ENCODE results near the gene NXNL2.

NXNL2 gene

DNA sequence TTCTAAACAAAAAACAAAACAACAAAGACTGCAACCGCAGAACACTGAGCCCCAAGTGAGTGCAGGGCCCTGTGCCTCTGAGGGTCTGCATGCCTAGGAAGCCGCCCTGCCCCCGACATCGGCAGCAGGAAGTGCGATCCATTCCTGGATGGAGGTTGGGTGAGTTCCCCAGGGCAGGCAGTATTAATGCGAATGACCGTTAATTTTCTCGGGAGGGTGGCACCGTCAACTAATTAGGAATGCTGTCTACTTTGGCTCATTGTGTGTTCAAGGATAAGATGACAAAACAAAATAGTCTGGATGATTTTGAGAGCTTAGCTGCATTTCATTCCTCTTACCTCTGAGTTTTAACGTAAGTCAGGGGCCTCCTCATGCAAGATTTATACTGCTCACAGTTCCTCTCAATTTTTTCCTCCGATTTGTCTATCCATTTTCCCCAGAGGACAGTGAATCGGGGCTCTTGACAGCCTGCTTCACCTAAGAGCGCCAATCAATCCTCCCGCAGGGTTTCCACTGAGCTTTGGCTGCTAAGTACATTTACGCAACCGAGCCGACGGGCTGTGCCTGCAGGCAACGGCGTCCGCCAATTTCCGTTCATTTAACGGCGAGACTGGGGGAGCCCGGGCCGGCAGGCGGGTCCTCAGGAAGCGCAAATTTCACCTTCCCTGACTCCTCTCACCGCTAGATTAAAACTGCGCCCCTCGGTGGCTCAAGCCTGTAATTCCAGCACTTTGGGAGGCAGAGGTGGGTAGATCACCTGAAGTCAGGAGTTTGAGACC lies 2.9 kb upstream of the NXNL2 start:
- no peak for DNase-seq (ENCODE audit: low read depth)

DNA sequence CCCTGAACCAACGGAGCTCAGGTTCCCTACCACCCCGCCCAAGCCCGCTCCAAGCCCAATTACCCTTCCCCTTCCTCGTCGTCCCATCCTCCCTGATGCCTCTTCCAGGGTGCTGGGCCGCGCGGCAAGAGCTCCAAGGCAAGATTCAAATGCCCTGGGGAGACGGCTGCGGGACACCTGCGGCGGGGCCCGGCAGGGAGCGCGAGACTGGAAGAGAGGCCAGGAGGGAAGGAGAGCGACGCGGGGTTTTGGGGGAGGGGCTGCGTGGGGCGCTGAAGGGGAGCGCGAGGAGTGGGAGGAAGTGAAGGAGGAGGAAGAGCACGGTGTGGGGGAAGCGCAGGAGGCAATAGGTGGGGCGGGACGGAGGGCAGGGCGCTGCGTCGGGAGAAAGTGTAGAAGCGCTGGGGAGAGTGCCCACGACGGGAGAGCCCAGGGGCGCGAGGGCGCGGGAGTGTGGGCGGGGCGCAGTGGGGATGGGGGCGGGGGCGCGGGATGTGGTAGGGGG lies 975 bp upstream of the NXNL2 start:
- DNase-seq (ENCODE audit: low read depth) = peak; percentile 32

DNA sequence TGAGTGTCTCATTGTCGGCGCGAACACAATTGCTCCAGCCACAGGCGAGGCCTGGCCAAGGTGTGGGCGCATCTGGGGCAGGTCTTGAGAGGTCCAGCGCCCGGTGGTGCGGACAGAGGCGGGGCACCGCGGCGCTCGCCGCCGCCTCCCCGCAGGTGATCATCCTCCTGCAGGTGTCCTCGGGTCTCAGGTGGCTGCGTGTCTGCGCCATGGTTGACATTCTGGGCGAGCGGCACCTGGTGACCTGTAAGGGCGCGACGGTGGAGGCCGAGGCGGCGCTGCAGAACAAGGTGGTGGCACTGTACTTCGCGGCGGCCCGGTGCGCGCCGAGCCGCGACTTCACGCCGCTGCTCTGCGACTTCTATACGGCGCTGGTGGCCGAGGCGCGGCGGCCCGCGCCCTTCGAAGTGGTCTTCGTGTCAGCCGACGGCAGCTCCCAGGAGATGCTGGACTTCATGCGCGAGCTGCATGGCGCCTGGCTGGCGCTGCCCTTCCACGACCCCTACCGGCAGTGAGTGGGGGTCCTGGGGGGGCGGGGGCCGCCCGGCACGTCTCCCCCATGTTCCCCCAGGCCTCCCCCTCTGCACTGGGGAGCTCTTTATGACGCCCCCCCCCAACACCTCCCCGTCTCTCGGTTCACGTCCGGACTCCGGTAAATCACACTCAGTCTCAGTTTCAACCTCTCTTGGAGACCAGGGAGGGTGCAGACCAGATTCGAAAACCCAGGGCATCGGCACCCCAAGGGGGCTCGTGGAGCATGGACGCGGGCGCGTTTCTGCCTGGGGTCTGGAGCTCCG lies 446 bp downstream of the NXNL2 start:
- no peak for DNase-seq (ENCODE audit: low read depth)

DNA sequence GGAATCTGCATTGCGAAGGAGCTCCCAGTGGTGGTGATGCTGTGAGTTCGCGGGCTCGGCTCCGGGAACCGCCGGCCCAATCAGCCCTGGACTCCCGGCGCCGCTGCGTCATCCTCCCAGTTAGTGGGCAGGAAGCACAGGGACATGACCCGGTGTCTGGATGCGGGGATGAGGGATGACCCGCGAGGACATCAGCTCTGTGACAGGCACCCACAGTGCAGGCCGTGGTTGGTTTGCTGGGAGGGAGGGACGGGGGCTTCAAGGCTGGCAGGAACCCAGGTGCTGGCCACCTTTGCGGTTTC lies 996 bp downstream of the NXNL2 start:
- no peak for DNase-seq (ENCODE audit: low read depth)

DNA sequence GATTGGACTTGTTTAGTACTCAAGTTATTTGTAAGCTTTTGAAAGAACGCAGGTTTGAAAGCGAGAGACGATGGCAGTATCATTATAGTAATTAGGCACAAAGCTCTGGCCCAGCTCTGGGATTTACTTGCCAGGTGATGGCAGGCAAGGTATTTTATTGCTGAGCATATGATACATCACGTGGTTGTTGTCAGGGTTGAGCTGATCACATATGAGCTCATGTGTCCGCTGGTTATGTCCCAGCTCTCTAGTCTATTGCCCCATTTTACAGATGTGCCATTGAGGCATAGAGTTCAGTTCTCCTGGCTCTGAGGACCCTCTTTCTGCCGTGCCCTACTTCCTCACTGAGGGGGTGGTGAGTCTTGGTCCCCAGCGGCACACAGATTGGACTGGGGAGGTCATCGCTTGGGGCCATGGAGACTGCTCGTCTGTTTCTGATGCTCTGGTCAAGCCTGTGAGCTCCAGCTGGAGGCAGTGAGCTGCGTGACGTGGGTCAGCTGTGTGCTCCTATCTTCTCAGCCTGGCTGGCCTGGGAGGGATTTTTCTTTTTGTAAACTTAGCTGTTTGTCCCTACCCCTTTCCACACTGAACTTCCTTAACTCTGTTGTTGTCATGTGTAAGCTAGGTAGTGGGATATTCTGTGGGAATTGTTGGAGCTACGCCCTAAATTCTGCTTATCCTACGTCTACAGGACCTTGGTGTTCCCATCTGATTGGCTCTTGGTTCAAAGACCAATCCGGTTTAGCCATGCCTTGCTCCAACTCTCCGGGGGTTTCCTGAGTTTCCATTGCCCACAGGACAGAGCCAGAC lies 2.2 kb downstream of the NXNL2 start:
- no peak for DNase-seq (ENCODE audit: low read depth)

DNA sequence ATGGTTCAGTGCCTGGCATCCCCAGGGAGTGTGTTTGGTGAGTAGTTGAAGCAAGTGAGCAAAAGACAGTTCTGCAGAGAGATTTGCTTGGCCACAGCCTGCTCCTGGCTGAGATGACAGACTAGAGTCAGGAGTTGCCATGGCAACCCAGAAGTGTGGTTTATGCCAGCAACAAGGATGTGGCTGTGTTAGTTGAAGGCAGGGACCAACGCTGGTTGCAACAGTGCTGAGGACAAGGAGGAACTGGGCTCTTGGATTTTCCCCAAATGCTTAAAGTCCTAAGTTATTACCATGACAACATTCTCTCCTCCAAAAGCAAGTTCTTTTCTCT lies 2.7 kb downstream of the NXNL2 start:
- peak; percentile 24 for DNase-seq (ENCODE audit: low read depth)

DNA sequence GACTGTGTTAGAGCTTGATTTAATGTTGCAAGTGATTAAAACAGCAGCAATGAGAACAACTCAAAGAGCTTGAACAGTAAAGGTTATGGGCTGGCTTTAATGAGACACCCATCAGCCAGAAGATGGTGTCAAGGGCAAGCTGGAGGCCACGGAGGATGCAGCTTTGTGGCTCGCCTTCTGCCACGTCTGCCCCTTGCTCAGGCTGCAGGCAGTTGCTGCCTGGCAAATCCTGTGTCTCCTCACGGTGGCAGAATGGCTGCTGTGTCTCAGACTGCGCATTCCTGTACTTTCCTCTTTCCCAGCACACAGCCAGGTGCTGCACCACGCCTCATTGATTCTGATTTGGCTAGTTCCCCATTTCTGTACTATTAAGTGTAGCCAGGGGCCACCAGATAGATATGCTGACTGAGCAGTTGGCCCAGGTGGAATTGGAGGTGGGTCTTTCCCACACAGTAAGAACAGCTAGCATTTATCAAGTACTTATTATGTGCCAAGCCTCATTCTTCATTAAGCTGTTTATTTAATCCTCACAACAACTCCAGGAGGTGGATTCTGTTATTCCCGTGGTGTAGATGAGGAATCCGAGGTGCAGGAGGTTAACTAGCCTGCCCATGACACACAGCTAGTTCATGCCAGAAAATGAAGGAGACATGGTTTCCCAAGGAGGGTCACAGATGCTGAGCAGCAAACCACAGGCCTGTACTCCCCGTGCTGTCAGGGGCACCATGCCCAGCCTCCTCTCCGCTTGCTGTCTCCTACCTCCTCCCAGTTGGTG lies 3.5 kb downstream of the NXNL2 start:
- no peak for DNase-seq (ENCODE audit: low read depth)

DNA sequence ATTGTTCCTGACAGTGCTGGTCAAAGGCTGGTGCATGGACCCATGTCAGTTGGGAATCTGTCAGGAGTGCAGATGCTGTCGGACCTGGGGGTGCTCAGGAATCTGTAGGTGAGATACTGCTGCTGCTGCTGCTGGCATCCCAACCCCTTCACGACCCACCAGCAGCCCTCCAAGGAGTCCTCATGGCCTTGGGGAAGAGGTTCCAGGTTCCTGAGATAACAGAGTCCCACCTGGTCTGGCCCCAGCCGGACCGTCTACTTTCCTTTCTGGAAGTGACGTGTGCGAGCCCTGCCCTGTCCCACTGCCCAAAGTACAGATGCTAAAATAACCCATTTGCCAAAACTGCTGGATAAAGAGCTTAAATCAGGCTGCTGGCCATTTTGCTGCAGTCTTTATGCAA lies 4.3 kb downstream of the NXNL2 start:
- no peak for DNase-seq (ENCODE audit: low read depth)

DNA sequence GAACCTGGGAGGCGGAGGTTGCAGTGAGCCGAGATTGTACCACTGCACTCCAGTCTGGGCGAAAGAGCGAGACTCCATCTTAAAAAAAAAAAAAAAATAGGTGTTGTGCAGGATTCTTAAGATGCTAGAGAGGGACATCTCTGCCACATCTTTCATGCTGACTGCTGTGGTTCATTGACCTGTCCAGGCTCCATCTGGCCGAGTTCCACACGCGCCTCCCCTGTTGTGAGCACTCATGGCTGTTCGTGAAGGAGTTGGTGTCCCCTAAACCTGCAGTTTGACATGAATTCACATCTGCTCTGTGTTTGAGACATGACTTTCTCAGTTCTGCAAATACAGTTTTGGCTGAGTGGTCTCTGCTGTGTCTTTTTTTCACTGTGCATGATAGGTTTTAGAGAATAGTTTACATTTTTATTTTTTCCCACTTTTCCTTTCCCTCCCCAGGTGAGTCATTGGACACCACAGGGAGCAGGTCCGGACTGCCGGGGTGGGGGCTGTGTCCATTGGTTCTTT lies 5.3 kb downstream of the NXNL2 start:
- DNase-seq (ENCODE audit: low read depth) = no peak

DNA sequence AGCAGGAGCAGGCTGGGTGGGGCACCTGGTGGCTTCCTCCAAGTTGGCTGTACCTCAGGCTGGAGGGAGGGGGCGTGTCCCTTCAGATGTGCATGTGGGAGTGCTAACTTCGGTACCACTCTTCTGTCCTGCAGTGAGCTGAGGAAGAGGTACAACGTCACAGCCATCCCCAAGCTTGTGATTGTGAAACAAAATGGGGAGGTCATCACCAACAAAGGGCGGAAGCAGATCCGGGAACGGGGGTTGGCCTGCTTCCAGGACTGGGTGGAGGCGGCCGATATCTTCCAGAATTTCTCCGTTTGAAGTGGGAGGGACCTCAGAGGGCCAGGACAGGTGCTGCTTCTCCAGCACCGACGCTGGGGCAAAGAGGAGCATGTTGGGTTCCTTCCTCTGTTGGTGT lies 9.3 kb downstream of the NXNL2 start:
- DNase-seq (ENCODE audit: low read depth) = no peak

DNA sequence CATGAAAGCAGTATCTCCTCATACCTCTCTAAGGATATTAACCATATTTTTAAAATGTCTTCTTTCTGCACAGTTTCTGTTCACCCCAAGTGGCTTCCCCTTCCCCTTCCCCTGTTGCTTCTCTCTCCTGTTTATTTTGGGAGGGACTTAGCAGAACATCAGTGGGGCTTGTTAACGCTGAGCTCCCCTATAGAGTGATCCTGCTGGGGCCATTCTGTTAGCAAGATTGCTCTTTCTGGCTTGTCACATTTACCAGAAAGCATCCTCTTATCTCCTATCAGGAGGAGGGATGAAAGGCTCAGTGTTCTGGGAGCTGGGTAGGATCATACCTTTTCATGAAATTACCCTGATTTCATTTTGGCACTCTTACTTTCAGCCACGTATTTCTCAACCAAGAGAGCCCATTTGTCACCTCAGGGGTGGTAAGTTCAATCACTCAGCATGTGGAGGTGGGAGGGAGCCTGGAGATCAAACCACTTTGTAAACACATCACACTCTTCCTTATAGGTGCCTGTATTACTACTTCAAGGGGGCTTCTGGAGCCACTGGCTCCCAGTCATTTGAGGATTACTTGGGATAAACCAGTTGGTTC lies 16.7 kb downstream of the NXNL2 start:
- DNase-seq (ENCODE audit: low read depth) = no peak

DNA sequence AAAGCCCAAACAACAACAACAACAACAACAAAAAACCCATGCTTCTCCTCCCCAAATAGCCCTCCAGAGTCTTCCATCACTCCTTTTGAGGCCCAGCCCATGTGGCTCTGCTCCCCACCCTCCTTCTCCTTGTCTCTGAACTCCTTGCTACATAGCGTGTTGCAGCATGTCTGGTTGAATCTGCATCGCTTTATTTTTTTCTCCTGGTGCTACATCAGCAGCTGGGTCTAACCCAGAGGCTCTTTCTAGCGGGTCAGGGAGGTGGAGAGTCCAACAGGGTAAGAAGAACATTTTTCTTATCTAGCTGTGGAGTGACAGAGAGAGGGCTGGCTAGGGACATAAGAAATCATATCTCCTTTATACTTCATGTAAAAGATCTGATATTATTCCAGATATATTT lies 18.4 kb downstream of the NXNL2 start:
- DNase-seq (ENCODE audit: low read depth) = no peak

DNA sequence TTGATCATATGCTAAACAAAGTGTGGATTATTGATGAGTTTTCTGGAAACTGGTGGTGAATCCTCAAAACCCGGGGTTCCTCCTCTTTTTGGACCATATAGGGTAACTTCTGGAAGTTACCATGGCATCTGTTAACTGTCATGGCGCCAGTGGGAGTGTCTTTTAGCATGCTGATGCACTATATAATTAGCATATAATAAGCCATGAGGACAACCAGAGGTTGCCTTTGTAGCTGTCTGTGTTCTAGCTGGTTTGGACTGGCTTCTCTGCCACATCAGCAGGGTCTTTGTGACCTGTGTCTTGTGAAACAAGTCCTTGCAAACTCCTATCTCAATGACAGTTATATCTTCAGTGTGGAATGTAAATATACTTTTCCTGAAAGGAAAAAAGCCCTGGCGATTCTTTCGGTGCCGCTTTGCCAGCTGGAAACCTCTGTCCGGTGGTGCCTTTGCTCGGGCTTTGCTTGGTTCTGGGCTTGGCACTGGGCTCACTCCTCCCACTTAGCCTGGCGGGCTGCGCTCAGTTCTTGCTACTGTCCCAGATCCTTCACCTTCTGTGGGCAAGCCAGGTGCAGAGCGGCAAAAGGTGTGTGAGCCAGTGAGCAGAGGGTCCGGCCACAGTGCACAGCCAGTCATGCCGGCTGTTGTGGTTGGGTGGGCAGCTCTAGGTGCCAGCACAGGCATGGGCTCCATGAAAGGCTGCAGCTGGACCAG lies 20.4 kb downstream of the NXNL2 start:
- no peak for DNase-seq (ENCODE audit: low read depth)

DNA sequence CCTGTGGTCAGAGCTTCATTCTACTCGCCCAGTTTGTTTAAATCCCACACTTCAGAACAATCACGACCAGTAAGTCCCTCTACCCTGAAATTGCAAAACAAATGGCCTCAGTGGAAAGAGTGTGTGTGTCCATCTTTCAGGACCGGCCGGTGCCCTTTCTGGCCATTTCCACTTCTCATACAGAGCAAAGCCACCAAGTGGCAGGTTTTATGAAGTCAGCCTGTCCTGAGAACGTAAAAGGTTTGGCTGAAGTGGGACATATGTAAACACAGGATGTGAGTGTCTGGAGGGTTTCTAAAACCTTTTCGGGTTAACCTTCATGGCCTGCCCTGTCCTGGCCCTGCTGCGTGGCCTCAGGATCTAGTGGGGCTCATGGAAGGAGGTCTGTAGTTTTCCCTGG lies 24.7 kb downstream of the NXNL2 start:
- DNase-seq (ENCODE audit: low read depth) = no peak

DNA sequence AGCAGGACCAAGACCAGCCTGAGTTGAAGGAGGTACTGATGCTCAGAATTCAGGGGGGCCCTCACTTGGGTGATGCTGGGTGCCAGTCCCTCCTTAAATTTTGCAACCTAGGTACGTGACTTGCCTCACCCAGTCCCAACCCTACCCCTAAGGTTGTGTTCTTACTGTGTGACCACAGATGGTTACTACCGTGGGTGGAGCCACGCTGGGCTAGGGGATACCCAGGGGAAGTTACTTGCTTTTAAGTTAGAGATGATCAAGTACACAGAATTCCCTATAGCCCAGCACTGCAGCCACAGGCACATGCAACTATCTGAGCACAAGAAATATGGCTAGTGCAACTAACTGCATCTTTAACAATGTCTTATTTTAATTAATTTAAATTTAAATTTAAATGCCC lies 32.9 kb downstream of the NXNL2 start:
- DNase-seq (ENCODE audit: low read depth) = no peak

DNA sequence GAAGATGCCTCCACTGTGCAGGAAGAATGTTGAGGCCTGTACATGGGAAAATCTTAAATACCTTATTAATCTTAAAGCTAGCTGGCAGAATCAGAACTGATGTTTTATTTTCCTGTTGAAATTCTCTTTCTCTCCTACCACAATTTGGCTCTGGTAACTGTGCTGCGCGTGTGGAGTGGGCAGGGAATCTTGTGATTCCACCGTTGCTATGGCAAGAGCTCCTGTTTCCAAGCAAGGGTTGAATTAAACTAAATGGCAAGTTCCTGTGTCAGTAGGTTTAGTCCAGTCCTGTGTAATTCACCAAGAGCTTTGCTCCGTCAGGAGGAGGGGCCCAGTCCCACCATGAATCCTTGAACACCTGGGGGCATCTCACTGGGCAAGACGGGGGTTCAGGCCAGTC lies 36.4 kb downstream of the NXNL2 start:
- DNase-seq (ENCODE audit: low read depth) = no peak

DNA sequence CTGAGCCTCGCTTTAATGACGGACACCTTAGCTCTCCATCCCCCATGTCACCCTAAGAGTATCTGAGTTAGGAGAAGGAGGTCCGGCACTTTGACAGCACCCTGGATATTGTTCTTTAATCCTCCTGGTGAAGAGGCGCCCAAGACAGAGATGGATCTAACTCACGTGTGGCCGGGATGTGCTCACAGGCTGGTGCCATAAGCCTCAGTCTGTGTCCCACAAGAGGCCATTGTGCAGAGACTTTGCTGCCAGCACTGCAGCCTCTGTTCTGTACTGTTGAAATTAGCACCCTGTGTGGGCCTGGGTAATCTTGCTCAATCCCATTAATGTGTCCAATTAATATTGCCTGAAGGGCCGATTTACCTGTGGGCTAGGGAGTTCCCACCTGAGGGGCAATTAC lies 37.7 kb downstream of the NXNL2 start:
- DNase-seq (ENCODE audit: low read depth) = no peak

DNA sequence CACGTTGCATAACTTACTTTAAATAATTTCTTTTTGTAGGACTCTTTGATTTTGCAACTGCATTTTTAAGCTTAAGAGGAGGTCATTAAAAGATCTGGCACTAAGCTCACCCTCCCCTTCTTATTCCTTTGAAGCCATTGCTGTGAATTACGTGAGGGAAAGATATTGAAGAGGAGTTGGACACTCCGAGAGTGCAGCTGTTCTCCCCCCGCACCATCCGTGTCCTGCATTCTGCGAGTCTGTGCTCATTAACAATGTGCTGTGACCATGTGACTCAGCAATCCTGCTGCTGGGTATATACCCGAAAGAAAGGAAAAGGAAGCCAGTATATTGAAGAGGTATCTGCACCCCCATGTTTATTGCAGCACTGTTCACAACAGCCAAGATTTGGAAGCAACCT lies 40.0 kb downstream of the NXNL2 start:
- DNase-seq (ENCODE audit: low read depth) = no peak

DNA sequence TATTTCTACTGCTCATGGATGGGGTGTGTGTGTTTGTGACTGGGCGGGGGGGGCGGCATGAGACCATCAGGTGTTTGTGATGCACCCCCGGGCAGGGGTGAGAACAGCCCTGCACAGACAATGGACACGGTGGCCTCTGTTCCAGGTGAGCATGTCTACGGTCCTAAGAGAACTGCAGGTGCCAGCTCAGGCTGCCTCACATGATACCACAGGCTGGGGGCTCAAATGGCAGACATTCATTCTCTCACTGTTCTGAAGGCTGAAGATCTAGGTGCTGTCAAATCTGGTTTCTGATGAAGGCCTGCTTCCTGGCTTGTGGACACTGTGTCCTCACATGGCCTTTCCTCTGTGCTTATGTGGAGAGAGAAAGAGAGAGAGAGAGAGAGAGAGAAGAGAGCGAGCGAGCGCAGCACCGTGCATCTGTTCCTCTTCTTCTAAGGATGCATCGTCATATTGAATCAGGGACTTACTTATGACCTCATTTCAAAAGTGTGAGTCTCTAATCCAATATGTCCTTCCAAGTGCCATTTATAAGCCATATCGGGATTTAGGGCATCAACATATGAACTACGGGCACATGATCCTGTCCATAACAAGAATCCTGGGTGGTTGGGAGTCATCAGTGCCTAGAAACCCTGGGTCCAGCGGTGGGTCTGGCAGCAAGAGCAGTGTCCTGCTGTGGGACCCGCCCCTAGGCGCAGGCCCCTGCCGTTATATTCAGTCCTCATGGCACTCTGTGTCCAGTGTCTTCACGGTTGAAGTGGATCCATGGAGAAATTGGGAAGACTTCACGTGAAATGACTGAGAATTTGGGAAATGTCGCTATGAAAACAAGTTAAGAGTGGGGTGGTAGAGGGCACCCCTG lies 42.5 kb downstream of the NXNL2 start:
- no peak for DNase-seq (ENCODE audit: low read depth)
